NCI-H82 treated with DMSO at 0.1 percent for 48 hours (cell line): ENCODE measurements around the gene KRT15.
"Not testable (repeated sequence)": the region's sequence is repeated elsewhere in the genome, so short reads cannot be mapped to it uniquely, and the experiment has no call there.

Experiments used
- DNase-seq: peaks from one replicate; lab custom pipeline; 2025; ENCODE audit not compliant: unreplicated experiment; lab: John Stamatoyannopoulos, UW

The KRT15 gene

DNA sequence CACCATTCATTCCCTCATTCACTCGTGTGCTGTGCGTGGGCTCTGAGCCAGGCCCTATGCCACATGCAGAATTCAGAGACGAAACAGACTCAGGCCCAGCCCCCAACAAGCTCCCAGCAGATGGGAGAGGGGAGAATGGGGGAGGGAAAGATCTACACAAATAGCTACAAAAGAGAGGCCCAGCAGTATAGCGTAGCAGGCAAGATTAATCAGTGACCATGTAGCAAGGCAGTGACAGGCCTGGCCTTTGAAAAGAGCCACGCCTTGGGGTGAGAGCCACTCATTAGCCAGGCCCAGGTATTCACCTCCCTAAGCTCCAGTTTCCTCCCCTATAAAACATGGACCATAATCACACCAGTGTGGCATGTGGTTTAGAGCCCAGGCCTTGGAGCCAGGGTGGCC lies 25.8 kb upstream of the KRT15 start:
- no peak for DNase-seq

- not testable (repeated sequence) for DNase-seq
Observed at GRCh38 chr17:41542786-41543185, 24.1 kb upstream of the KRT15 start.

GRCh38 chr17:41542357-41542756 lies 23.7 kb upstream of the KRT15 start:
- no peak for DNase-seq

- no peak for DNase-seq
Observed at GRCh38 chr17:41540921-41541625, 22.4 kb upstream of the KRT15 start.

DNA sequence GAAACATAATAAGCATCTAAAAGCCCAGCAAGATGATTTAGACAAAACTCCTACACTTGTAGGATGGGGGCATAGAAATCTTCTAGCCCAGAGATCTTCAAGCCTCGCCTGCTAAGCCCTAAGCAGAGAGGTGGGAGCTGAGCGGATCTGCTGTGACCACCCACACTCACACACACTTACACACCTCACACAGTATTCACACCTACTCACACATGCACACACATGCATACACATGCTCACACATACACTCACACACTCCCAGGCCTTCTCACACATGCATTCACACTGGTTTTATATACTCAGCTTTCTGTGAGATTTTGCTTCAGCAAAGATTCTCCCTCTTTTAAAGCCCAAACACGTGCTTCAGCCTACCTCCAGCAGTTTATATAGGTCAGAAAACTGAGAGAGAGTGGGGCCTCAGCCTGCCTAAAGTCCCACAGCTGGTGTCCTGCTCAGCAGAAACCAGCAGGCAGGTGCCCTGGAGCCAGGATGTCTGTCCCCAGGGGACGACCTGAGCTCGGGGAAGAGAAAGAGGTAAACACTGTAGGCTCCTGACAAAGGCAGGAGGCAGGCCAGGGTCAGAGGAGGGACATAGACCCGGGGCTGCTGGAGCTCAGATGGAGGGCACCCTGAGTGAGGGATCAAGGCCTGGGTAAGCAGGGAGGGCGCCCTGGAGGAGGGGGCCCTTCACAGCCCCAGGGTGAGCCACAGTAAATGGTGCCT lies 21.4 kb upstream of the KRT15 start:
- no peak for DNase-seq

DNA sequence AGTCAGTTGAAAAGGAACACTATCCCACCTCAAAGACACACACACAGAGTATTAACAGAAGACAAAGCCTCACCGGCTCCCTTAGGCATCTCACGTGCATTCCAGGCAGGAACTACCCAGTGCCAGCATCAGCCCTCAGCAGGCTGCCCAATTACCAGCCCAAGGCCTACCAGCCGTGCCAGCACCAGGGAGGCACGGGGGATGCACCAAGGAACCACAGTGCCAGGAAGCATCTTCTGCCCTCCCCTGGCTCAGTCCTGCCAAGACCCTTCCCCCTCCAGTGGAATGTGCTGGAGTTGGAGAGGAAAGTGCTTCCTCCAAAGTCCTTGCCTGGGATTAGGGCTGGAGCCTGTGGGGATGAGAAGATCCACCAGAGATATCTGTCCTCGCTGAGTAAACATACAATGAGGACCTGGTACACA lies 20.4 kb upstream of the KRT15 start:
- DNase-seq = no peak

DNA sequence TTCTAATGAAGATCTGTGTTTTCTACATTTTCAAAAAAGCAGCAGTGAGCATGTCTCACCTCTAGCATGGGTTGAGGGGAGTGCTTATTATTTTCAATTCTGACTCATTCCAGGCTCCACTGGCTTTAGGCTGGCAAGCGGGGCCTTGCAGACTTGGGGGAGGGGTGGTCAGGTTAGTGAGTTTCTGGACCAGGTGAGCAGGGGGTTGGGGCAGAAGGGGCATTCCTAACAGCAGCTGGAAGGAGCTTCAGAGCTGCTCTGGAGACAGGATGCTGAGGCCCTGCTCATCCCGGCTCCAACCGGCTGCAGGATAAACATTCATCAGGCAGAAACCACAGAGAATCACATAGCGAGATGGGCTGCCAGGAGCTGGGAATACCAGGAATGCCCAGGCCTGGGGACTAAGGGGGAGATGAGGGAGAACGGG lies 19.9 kb upstream of the KRT15 start:
- DNase-seq = no peak

DNA sequence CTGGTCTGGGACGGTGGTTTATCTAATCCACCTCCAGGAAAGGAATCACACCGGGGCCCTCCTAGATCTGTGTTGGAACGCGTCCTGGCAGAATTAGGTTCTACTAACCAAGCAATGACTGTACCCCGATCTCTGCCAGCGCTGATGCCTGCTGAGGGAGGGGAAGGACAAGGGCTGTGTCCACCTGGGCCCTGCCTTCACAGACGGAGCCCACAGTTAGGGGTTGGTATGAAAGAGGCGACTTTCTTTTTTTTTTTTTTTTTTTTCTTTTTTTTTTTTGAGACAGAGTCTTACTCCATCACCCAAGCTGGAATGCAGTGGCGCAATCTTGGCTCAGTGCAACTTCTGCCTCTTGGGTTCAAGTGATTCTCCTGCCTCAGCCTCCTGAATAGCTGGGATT lies 19.3 kb upstream of the KRT15 start:
- DNase-seq = no peak

DNA sequence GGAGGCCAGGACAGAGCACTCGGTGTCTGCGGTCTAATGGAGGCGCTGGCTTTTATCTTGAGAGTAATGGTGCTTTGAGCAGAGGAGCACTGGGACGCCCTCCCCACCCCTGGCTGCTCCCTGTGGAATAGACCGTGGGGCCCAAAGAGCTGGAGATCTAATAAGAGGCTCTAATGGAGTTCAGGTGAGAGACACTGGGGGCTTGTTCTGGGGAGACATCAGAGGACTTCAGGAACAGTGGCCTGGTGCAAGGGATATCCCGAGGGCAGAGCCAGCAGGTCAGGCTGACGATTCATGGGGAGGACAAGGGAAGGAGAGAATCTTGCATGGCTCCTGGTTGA lies 18.9 kb upstream of the KRT15 start:
- no peak for DNase-seq

GRCh38 chr17:41536741-41537613 lies 18.3 kb upstream of the KRT15 start:
- DNase-seq = no peak

GRCh38 chr17:41535764-41536481 lies 17.2 kb upstream of the KRT15 start:
- DNase-seq = no peak

- DNase-seq = no peak
Observed at GRCh38 chr17:41534899-41535546, 16.3 kb upstream of the KRT15 start.

GRCh38 chr17:41533613-41534012 lies 14.9 kb upstream of the KRT15 start:
- DNase-seq = no peak

DNA sequence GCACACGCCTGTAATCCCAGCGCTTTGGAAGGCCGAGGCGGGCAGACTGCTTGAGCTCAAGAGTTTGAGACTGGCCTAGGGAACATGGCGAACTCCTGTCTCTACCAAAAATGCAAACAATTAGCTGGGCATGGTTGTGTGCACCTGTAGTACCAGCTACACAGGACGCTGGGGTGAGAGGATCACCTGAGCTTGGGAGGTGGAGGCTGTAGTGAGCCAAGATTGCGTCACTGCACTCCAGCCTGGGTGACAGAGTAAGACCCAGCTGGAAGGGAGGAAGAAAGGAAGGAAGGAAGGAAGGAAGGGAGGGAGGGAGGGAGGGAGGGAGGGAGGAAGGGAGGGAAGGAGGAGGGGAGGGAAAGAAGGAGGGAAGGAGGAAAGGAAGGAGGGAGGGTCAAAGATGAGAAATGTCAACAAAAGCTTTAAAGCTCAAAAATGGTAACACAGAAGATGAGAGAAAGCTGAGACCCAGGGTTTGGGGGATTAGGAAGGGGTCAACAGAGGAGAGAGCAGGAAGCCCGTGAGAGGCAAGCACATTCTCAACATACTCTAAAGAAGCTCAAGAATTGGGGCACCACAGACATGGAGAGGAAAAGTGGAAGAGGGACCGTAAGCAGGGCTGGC lies 14.4 kb upstream of the KRT15 start:
- no peak for DNase-seq

GRCh38 chr17:41531993-41532392 lies 13.3 kb upstream of the KRT15 start:
- no peak for DNase-seq

GRCh38 chr17:41530062-41531048 lies 11.7 kb upstream of the KRT15 start:
- no peak for DNase-seq

DNA sequence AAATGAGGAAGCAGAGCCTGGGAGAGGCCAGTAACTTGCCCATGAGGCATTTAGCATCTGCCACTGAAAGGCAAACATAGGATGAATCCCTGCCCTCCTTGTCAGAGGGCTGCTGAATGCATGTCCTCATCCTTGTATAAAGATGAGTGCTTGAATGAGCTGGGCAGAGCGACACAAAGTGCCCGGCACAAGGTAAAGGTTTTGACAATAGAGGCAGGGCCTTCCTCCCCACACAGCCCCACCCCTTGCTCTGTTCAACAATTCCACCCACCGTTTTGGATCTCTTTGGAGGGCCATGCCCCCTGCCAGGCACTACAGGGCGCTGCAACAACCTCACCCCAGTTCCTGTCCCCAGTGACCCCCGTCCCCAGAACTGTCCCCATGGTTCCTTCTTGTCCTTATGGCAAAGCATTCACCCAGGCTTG lies 10.8 kb upstream of the KRT15 start:
- no peak for DNase-seq

DNA sequence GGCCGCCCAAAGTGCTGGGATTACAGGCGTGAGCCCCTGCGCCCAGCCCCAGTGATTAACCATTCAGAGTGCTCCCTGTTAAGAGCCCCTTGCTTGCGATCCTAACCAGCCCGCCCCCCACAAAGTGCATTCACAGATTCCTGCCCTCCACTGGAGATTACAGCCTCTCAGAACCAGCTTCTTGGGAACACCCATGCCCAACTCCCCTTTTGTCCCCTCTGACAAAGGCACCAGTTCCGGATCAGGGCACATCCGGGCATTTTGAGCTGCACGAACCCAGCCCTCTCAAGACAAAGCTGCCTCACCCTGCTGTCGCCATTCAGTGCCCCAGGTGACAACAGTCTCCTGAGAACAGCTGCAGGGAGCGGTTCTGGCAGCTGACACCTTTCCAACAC lies 10.3 kb upstream of the KRT15 start:
- DNase-seq = no peak
